ENCODE measurements around the gene REELD1. TPM values are rescaled to one million over a fixed set of nuclear protein-coding genes. Genes with fewer than 3 reads are reported as not detected.

REELD1 gene
- total and polyA plus RNA-seq, 2 donors (not counting 3 experiments of a cell fraction or from before 2014, with no cell fraction given): not detected

- no peaks in the 10 kb centered on the region for H3K36me3 ChIP-seq (ENCODE audit: control insufficient read depth in 2 of 2, extremely low read depth in 1 of 2, insufficient read depth in 2 of 2, low read length in 2 of 2)
- DNase-seq (ENCODE audit: low read depth, low spot score) (peak; percentile 37), FAIRE-seq (no peak)
- no peaks in the 10 kb centered on the region for H3K9me3 ChIP-seq (replicated peaks; ENCODE audit: control insufficient read depth, insufficient read depth, low read length)
- POLR2A ChIA-PET: no interaction called here
- no peak overlapping the region for H2AFZ ChIP-seq (ENCODE audit: low read depth, low read length)
- no peak overlapping the region for H3K4me3 ChIP-seq (replicated peaks in 1 of 3; ENCODE audit: insufficient read depth in 1 of 3, low read depth in 1 of 3, low read length in 3 of 3)
- no peaks in the 10 kb centered on the region for H3K27me3 ChIP-seq (ENCODE audit: control insufficient read depth in 2 of 2, insufficient read depth in 2 of 2, low read length in 2 of 2)
- H3K4me1 ChIP-seq (ENCODE audit: control insufficient read depth, extremely low read depth, insufficient read depth, low read length): peaks cover 23% of the 10 kb centered on the region
- H3K9me1 ChIP-seq (replicated peaks; ENCODE audit: control insufficient read depth, extremely low read depth, insufficient read depth, low read length): no peaks in the 10 kb centered on the region
- BruUV-seq (replicated peaks): no TSS peak
- intact Hi-C loops (cut with micrococcal nuclease) (loop anchor here (2.0 kb wide), 2 partner anchors 33 to 401 kb away; no protein-coding TSS in a partner anchor), dilution Hi-C loops (cut with MboI; ENCODE audit: extremely low pct_ligation_motif_present, low sequenced_read_pairs) (no loop called here)
- CTCF ChIA-PET: no interaction called here
- TF ChIP-seq FOS (IDR thresholded peaks at IDR 0.05; ENCODE audit: borderline replicate concordance, insufficient read depth, low read length): peak; percentile 19
- peak; percentile 44 to 53 for TF ChIP-seq CTCF (IDR thresholded peaks at IDR 0.05; ENCODE audit: extremely low read depth in 1 of 2, insufficient read depth in 1 of 2, low read depth in 1 of 2, low read length in 2 of 2)
- TF ChIP-seq POLR2A (IDR thresholded peaks at IDR 0.05; ENCODE audit: low read depth, low read length): no peak
- peak; percentile 74 for TF ChIP-seq JUN (IDR thresholded peaks at IDR 0.05; ENCODE audit: borderline replicate concordance, insufficient read depth, insufficient read length, low read depth)
- no peak overlapping the region for H3K4me2 ChIP-seq (ENCODE audit: insufficient read depth, low read length)
- H3K27ac ChIP-seq (ENCODE audit: insufficient read depth, low read depth, low read length): peak overlapping the region; percentile 97
- no peaks in the 10 kb centered on the region for H3K79me2 ChIP-seq (ENCODE audit: control insufficient read depth, insufficient read depth, low read length)
- H3K9ac ChIP-seq (replicated peaks; ENCODE audit: extremely low read depth, insufficient read depth, low read length): no peak overlapping the region
- H4K20me1 ChIP-seq (replicated peaks; ENCODE audit: control insufficient read depth, extremely low read depth, insufficient read depth, low read length): no peaks in the 10 kb centered on the region
Observed at GRCh38 chr4:146243141-146243882, 29.0 kb downstream of the REELD1 start.

- DNase-seq (ENCODE audit: low read depth, low spot score): no peak
- no peaks in the 10 kb centered on the region for H3K9me3 ChIP-seq (replicated peaks; ENCODE audit: control insufficient read depth, insufficient read depth, low read length)
- no peak overlapping the region for H2AFZ ChIP-seq (ENCODE audit: low read depth, low read length)
- peaks cover 29% of the 10 kb centered on the region for H3K4me1 ChIP-seq (ENCODE audit: control insufficient read depth, extremely low read depth, insufficient read depth, low read length)
- BruUV-seq (replicated peaks): no TSS peak
- FAIRE-seq: no peak
- no peak overlapping the region for H3K27ac ChIP-seq (ENCODE audit: insufficient read depth, low read depth, low read length)
- no peak for TF ChIP-seq POLR2A (IDR thresholded peaks at IDR 0.05; ENCODE audit: low read depth, low read length)
- no peak for TF ChIP-seq POLR2AphosphoS5 (IDR thresholded peaks at IDR 0.05; ENCODE audit: insufficient read depth, low read depth, low read length)
- no peak for TF ChIP-seq GATA2 (IDR thresholded peaks at IDR 0.05; ENCODE audit: insufficient read depth, insufficient read length, low read depth, low read length)
- no peak for TF ChIP-seq MAX (IDR thresholded peaks at IDR 0.05; ENCODE audit: insufficient read depth, insufficient read length)
- TF ChIP-seq FOS (IDR thresholded peaks at IDR 0.05; ENCODE audit: borderline replicate concordance, insufficient read depth, low read length): no peak
- no peak for TF ChIP-seq JUN (IDR thresholded peaks at IDR 0.05; ENCODE audit: borderline replicate concordance, insufficient read depth, insufficient read length, low read depth)
- TF ChIP-seq EZH2 (IDR thresholded peaks at IDR 0.05; ENCODE audit: borderline replicate concordance, low read depth, low read length, severe bottlenecking): no peak
- TF ChIP-seq MYC (IDR thresholded peaks at IDR 0.05; ENCODE audit: low read depth, low read length): no peak
- TF ChIP-seq CTCF (IDR thresholded peaks at IDR 0.05; ENCODE audit: extremely low read depth in 1 of 2, insufficient read depth in 1 of 2, low read depth in 1 of 2, low read length in 2 of 2): no peak
- intact Hi-C loops (cut with micrococcal nuclease): loop anchor here (2.0 kb wide), 2 partner anchors 33 to 401 kb away; no protein-coding TSS in a partner anchor
- dilution Hi-C loops (cut with MboI; ENCODE audit: extremely low pct_ligation_motif_present, low sequenced_read_pairs): no loop called here
- POLR2A ChIA-PET: no interaction called here
- CTCF ChIA-PET: interaction anchor here (0.8 to 1.6 kb wide), 2 partner anchors 86 to 97 kb away, joined by 4 to 6 read pairs; no protein-coding TSS in a partner anchor
- no peak overlapping the region for H3K4me3 ChIP-seq (replicated peaks in 1 of 3; ENCODE audit: insufficient read depth in 1 of 3, low read depth in 1 of 3, low read length in 3 of 3)
- H3K4me2 ChIP-seq (ENCODE audit: insufficient read depth, low read length): no peak overlapping the region
- H3K9me1 ChIP-seq (replicated peaks; ENCODE audit: control insufficient read depth, extremely low read depth, insufficient read depth, low read length): no peaks in the 10 kb centered on the region
- no peaks in the 10 kb centered on the region for H3K27me3 ChIP-seq (ENCODE audit: control insufficient read depth in 2 of 2, insufficient read depth in 2 of 2, low read length in 2 of 2)
- H3K36me3 ChIP-seq (ENCODE audit: control insufficient read depth in 2 of 2, extremely low read depth in 1 of 2, insufficient read depth in 2 of 2, low read length in 2 of 2): no peaks in the 10 kb centered on the region
- no peaks in the 10 kb centered on the region for H4K20me1 ChIP-seq (replicated peaks; ENCODE audit: control insufficient read depth, extremely low read depth, insufficient read depth, low read length)
- no peaks in the 10 kb centered on the region for H3K79me2 ChIP-seq (ENCODE audit: control insufficient read depth, insufficient read depth, low read length)
- no peak overlapping the region for H3K9ac ChIP-seq (replicated peaks; ENCODE audit: extremely low read depth, insufficient read depth, low read length)
Observed at GRCh38 chr4:146243883-146244277, 29.5 kb downstream of the REELD1 start.

Measured in endothelial cell of umbilical vein (primary cell).